SU-DHL-6 (cell line): ENCODE measurements around the gene ADARB2.

Experiments used
- CTCF ChIP-seq: fragments of 200-600 bp; sonication (generic); IDR thresholded peaks from one replicate; pipeline ENCODE4 v1.5.1; 2017; ENCODE audit warnings: antibody characterized with exemption, mild to moderate bottlenecking, low read length, moderate library complexity; ENCODE audit not compliant: insufficient read depth, poor library complexity, severe bottlenecking
- EZH2phosphoT487 ChIP-seq: fragments of 200-600 bp; sonication (generic), shearing (Covaris generic); conservative IDR thresholded peaks from 2 replicates; pipeline ENCODE4 v1.6.1; 2018; ENCODE audit warnings: mild to moderate bottlenecking, antibody characterized with exemption, low read length, moderate library complexity, mixed read lengths

- TF ChIP-seq CTCF (no peak), EZH2phosphoT487 (no peak)
These were observed 556.5 kb downstream of the ADARB2 start for GRCh38 chr10:1180836-1181235.
